ENCODE results near the gene FBN1. TPM values are rescaled to one million over a fixed set of nuclear protein-coding genes. Genes with fewer than 3 reads are reported as not detected.

FBN1 gene
- total RNA-seq, 4 donors from 2014 or later: 153 to 266 (median 203) TPM

DNA sequence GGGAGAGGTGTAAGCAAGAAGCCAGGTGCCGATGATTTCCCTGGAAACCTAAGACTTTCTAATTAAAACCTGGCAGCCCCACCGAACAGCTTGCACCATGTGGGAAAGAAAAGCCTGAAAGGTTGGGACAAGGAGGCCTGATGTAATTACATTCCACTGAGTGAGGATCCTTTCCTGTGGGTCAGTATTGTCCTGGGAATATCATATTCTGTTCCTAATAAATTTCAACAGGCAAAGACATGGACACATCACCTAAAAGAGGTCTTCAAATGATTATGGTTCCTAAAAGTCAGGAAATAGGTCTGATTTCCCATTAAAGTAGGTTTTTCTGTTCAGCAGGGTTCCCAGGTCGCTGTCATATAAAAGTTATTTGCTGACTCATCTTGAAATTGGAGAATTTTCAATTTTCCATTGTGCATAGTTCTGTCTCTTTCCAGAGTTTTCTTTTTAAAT, 255.8 kb downstream of the FBN1 start:
- peaks cover 0 to 36% (median 20%) of the 10 kb centered on the region in 3 donors for H3K4me1 ChIP-seq
- H3K27ac ChIP-seq: peak overlapping the region in 3 of 4 donors; percentile 46 to 59 (median 51)
- H3K4me3 ChIP-seq: no peak overlapping the region
- H3K9me3 ChIP-seq: no peaks in the 10 kb centered on the region
- no peaks in the 10 kb centered on the region for H3K27me3 ChIP-seq
- 34 to 89% methylated on average over 1 to 3 of the region's 3 CpGs for WGBS, 2 donors (ENCODE audit: low coverage in 1 of 2)
- H3K36me3 ChIP-seq: no peaks in the 10 kb centered on the region
- ATAC-seq: peak; percentile 41
- TF ChIP-seq POLR2AphosphoS5 (IDR thresholded peaks at IDR 0.05): no peak
- TF ChIP-seq POLR2A (IDR thresholded peaks at IDR 0.05): no peak
- no peak for TF ChIP-seq CTCF (IDR thresholded peaks at IDR 0.05)
- TF ChIP-seq EP300 (IDR thresholded peaks at IDR 0.05): no peak

GRCh38 chr15:48388910-48389309, 256.6 kb downstream of the FBN1 start:
- Histone ChIP-seq H3K27ac (peak overlapping the region in 3 of 4 donors; percentile 15 to 59 (median 46)), H3K9me3 (no peaks in the 10 kb centered on the region), H3K4me3 (no peak overlapping the region), H3K36me3 (no peaks in the 10 kb centered on the region), H3K27me3 (no peaks in the 10 kb centered on the region), H3K4me1 (peaks cover 0 to 28% (median 20%) of the 10 kb centered on the region in 3 donors)
- TF ChIP-seq POLR2AphosphoS5 (IDR thresholded peaks at IDR 0.05): no peak
- TF ChIP-seq CTCF (IDR thresholded peaks at IDR 0.05): no peak
- no peak for TF ChIP-seq POLR2A (IDR thresholded peaks at IDR 0.05)
- no peak for TF ChIP-seq EP300 (IDR thresholded peaks at IDR 0.05)
- whole genome bisulfite sequencing, 2 donors (ENCODE audit: low coverage in 1 of 2): 57% methylated on average over 1 of the region's 1 CpG; no CpG with 5 or more reads in 1 of the 2 donors
- ATAC-seq: no peak

DNA sequence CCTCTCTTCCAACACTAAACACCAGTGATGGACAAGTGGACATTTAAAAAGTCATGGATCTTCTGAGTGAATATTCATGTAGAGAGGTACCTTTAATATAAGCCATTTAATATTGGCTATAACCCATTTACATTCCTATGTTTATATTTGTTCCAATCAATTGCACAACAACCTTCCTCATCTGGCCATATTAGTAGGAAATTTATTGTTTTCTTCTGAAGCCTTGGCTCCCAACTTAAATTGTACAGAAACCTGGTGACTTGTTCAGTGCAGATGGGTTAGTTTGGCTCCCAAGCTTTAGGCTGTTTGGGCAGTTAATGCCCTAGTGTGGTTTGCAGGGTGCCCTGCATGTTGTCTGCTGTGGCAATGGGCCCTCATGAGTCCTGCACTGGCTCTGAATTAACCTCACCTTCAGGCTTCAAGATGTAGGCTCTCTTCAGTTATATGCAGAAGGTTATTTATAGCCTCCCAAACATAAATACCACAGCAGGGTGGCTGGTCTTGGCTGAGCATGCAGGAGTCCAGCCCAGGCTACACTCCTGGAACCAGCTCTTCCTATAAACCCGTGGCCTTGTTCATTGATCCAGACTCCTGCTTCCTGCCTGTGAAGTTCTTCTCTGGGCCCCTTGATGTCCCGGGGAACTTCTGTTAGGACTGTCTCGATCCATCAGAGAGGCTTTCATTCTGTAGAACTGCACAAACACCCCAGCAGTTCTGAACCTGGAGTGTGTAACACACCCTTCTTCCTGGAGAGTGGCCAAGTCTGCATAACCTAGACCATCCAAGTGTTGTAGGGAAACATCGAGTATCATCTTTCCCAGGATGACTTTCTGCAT, 257.3 kb downstream of the FBN1 start:
- no peak for TF ChIP-seq CTCF (IDR thresholded peaks at IDR 0.05)
- TF ChIP-seq POLR2AphosphoS5 (IDR thresholded peaks at IDR 0.05): no peak
- no peak for TF ChIP-seq POLR2A (IDR thresholded peaks at IDR 0.05)
- no peak for TF ChIP-seq EP300 (IDR thresholded peaks at IDR 0.05)
- no peaks in the 10 kb centered on the region for H3K9me3 ChIP-seq
- H3K27me3 ChIP-seq: no peaks in the 10 kb centered on the region
- peaks cover 0 to 22% (median 16%) of the 10 kb centered on the region in 3 donors for H3K4me1 ChIP-seq
- 17 to 28% methylated on average over 1 to 4 of the region's 4 CpGs for WGBS, 2 donors (ENCODE audit: low coverage in 1 of 2)
- ATAC-seq: no peak
- peak overlapping the region in 3 of 4 donors; percentile 15 to 59 (median 46) for H3K27ac ChIP-seq
- H3K4me3 ChIP-seq: no peak overlapping the region
- no peaks in the 10 kb centered on the region for H3K36me3 ChIP-seq

DNA sequence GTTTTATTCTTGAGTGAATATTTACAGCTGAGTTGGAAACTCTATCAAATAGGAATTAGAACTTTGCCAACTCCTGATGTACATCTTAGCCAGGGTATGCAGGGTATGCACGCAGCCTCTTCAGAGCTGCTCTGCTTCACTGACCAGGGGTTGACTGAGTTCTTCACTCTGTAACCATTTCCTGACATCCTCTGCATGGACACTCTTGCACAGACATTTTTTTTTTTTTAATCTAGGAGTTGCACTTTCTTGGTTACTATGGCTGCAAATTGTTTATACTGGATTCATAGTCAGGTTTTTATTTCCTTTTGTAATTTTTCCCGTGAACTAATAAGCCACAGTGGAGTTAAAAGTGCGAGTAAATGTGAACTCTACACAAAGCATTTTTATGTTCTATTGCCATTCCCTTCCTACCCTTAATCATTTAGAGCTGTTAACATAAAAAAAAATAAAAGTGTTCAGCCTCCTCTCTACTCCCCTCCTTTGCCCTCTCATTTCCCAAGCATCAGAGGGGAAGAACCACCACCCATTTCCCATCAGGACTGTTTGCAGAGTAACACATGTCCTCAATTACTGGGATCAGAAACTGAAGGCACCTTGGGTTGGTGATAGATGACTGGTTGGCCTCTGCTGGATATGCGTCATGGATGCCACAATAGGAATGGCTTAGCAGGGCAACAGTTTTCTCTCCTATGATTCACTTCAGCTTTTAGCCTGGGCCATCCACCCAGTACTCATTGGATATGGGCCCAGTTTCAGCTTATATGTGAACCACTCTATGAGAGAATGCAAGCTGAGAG, 260.3 kb downstream of the FBN1 start:
- H3K36me3 ChIP-seq: no peaks in the 10 kb centered on the region
- peaks cover 0 to 21% (median 15%) of the 10 kb centered on the region in 3 donors for H3K4me1 ChIP-seq
- no peak overlapping the region for H3K4me3 ChIP-seq
- no peak for TF ChIP-seq POLR2A (IDR thresholded peaks at IDR 0.05)
- WGBS, 2 donors (ENCODE audit: low coverage in 1 of 2): 38 to 70% methylated on average over 3 of the region's 4 CpGs
- H3K27ac ChIP-seq: no peak overlapping the region
- H3K9me3 ChIP-seq: no peaks in the 10 kb centered on the region
- H3K27me3 ChIP-seq: no peaks in the 10 kb centered on the region
- peak; percentile 48 for ATAC-seq

DNA sequence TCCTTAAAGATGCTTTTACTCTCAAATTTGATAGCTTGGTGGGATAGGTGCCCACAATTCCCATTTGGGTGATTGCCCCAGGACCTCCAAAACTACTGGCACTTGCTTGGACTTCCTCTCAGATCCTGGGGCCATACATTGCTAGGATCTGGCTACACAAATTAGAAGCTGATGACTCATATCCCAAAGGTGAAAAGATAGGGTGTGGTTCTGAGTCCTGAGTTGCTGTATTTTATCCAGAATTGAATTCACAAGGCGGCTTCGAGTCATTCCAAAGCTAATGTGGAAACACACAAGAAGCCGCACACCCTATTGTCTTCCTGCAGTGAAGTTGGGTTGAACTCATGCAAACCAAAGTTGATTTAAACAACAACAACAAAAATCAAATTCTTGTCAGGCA, 260.9 kb downstream of the FBN1 start:
- Histone ChIP-seq H3K27ac (no peak overlapping the region), H3K36me3 (no peaks in the 10 kb centered on the region), H3K4me1 (peaks cover 0 to 17% (median 15%) of the 10 kb centered on the region in 3 donors), H3K4me3 (no peak overlapping the region), H3K9me3 (no peaks in the 10 kb centered on the region), H3K27me3 (no peaks in the 10 kb centered on the region)
- TF ChIP-seq CTCF (IDR thresholded peaks at IDR 0.05) (no peak), POLR2A (IDR thresholded peaks at IDR 0.05) (no peak), EP300 (IDR thresholded peaks at IDR 0.05) (no peak), POLR2AphosphoS5 (IDR thresholded peaks at IDR 0.05) (no peak)
- 56 to 84% methylated on average over 3 of the region's 3 CpGs for WGBS, 2 donors (ENCODE audit: low coverage in 1 of 2)
- no peak for ATAC-seq
